HG03108 (cell line): ENCODE measurements around the gene FRAS1.
"Not testable (repeated sequence)": the region's sequence is repeated elsewhere in the genome, so short reads cannot be mapped to it uniquely, and the experiment has no call there.

ENCODE experiments used
- ATAC-seq: cut with Tn5 transposase; IDR thresholded peaks from one replicate; pipeline ENCODE4 v1.9.1; 2021; ENCODE audit warnings: moderate library complexity; ENCODE audit not compliant: unreplicated experiment

Gene FRAS1, protein sequence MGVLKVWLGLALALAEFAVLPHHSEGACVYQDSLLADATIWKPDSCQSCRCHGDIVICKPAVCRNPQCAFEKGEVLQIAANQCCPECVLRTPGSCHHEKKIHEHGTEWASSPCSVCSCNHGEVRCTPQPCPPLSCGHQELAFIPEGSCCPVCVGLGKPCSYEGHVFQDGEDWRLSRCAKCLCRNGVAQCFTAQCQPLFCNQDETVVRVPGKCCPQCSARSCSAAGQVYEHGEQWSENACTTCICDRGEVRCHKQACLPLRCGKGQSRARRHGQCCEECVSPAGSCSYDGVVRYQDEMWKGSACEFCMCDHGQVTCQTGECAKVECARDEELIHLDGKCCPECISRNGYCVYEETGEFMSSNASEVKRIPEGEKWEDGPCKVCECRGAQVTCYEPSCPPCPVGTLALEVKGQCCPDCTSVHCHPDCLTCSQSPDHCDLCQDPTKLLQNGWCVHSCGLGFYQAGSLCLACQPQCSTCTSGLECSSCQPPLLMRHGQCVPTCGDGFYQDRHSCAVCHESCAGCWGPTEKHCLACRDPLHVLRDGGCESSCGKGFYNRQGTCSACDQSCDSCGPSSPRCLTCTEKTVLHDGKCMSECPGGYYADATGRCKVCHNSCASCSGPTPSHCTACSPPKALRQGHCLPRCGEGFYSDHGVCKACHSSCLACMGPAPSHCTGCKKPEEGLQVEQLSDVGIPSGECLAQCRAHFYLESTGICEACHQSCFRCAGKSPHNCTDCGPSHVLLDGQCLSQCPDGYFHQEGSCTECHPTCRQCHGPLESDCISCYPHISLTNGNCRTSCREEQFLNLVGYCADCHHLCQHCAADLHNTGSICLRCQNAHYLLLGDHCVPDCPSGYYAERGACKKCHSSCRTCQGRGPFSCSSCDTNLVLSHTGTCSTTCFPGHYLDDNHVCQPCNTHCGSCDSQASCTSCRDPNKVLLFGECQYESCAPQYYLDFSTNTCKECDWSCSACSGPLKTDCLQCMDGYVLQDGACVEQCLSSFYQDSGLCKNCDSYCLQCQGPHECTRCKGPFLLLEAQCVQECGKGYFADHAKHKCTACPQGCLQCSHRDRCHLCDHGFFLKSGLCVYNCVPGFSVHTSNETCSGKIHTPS (N-terminal part only)

DNA sequence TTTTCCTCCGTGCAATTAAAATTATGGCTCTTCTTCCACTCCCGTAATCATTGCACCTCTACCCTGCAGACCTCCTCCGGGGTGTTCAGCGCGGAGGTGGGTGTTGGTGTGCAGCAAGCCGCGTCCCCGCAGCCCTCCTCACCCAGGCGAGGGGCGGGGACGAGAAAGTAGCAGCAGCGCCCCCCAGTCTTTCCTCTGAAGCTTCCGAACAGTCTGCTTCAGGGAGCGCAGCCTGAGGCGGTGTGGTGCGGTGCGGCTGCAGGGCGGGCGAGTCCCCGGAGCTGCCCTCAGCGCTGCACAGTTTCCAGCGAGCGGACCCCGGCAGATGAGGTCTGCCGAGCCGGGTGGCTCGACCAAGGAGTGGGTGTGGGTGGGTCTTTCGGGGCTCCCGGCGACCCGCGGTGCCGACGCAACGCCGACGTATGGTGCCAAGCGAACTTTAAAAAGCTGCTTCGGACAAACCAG is at the start of gene FRAS1:
FRAS1 (plus strand) TSS at position 189 of the 465 bp plus-strand sequence. CDS start 687 bp downstream, outside the sequence.
- ATAC-seq: no peak

DNA sequence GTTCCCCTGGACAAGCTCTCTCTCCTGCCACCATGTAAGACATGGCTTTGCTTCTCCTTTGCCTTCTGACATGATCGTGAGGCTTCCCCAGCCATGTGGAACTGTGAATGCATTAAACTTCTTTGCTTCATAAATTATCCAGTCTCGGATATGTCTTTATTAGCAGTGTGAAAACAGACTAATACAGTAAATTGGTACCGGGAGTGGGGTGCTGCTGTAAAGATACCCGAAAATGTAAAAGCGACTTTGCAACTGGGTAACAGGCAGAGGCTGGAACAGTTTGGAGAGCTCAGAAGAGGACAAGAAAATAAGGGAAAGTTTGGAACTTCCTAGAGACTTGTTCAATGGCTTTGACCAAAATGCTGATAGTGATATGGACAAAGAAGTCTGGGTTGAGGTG is 46.1 kb upstream of the FRAS1 start:
- ATAC-seq: not testable (repeated sequence)

DNA sequence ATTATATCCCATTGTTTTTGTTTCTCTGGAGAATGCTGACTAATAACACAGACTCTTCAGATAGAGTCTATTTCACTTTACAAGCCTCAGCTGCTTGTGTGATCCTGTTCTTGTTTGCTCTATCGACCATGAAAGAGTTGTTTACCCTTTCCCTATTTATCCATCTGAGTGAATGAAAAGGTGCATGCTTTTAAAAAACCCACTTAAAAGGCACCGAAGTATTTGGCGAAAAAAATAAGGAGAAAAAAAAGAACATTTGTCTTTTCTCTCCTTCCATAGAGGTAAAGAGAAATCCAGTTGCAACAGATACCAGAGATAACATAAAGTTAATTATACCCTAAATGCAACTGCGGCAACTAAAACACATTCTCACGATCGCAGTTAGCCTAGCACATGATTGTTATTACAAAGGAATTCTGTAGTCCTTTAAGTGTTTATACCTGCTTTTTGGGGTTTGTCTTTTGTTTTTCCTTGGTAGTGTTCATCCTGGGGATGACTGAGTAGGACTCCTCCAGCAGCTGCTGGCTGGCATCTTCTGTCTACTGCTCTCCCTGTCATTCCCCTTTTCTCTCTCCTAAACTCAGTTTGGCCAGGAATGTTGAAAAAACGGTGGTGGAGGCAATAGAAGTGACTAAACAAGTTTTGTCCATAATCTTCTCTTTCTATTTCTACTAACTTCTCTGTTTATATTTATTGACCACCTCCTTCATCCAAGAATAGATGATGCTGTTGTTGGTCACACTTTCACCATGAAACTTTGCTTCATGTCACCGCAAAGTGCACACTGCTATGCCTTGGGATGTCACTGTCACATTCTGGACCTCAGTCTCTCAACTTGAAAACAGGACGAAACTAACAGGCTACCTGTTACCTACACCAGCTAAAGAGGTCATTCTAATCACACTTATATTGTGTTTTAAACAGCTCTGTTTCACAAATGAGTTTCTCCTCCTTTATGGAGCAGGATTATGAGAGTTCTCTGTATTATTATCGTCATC is 41.9 kb upstream of the FRAS1 start:
- ATAC-seq: no peak

DNA sequence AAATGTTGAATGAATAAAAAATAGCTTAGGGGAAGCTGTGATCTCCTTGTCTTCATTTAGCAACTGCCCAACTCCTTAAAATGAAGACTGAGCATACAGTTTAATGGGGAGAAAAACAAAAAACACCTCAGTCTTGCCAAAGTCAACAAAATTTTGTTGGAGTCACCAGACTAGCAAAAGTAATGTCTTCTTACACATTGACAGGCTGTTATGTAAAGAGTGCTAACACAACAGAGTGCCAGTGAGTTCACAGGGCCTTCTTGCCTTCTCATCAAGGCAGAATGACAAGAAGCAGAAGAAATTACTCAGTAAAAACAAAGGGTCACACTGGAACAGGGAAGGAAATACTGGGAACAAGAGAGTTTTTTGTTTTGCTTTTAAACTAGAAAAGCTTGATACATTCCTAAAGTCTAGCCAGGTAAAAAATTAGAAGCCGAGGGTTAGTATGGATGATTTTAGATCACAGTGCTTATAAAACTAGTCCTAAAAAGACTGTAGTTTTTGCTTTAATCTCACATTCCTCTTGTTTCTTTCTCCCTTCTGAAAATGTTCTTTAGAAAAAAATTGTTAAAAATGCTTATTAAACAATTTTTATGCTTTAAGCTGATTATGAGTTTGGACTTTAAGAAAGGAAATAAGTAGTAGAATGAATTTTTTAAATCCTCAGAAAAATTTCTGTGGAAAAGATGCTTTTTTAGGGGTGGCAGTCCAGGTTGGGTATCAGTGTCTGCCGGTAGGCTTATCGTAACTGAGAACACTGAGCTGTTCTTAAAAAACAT is 38.7 kb upstream of the FRAS1 start:
- no peak for ATAC-seq

DNA sequence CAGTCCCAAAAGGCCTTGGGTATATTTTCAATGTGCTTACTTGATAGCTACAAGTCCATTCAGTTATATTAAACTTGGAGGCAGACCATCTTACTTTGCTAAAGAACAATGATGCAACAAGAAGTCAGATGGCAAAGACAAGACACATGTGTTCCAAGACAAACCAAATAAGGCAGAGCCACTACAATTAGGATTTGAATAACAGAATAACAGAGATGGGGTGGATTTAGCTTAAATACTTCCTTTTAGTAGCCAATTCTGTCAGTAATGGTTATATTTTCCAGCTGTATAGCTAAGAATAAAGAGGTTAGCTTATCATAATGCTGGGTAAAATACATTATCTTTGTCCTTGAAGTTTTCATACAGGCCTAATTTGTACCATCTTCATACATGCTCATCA is 37.7 kb upstream of the FRAS1 start:
- no peak for ATAC-seq

DNA sequence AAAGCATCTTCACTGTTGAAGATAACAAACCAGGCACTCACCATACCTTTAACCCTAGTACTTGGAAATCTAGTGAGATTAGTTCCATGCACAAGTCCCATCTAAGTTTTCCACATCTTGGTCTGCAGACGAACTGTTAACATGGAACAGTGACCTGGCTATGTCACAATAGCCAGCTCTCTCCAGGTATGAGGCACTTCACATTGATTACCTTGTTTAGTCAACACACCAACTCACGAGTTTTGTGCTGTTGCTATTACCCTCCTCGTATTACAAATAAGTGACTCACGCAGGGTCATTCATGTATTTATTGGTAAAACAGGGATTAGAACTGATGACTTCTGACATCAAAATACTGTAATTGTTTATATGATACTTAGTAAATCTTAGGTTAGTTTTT is 36.4 kb upstream of the FRAS1 start:
- no peak for ATAC-seq

DNA sequence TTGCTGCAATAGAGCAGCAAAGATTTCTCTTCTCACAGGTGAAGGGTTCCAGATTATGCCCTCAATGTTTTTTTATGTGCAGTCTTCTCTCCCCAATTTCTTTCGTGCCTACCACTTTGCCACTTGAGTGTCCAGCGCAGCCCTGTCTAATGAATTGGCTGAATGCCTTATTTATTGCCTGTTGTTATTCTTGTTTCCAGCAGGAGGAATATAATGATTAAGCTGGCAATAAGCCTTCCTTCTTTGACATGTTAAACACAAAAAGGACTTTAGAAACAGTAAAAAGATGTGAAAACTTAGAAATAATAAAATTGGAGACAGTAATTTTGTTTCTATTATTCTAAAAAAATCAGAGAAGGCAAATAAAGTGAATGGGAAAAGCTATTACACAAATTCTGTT is 34.6 kb upstream of the FRAS1 start:
- ATAC-seq: no peak

DNA sequence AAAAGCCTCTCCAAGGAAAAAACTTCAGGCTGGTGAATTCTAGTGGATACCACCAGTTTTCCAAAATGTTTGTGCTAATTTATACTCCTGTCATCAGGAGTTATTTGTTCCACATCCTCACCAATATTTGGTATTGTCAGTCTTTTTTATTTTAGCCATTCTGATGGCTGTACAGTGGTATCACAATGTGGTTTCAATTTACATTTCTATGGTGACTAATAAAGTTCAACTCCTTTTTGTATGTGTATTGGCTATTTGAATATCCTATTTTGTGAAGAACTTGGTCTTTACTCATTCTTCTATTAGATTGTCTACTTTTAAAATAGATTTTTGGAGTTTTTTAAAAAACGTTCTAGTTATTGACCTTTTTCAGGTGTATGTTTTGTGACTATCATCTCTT is 33.0 kb upstream of the FRAS1 start:
- ATAC-seq: no peak

DNA sequence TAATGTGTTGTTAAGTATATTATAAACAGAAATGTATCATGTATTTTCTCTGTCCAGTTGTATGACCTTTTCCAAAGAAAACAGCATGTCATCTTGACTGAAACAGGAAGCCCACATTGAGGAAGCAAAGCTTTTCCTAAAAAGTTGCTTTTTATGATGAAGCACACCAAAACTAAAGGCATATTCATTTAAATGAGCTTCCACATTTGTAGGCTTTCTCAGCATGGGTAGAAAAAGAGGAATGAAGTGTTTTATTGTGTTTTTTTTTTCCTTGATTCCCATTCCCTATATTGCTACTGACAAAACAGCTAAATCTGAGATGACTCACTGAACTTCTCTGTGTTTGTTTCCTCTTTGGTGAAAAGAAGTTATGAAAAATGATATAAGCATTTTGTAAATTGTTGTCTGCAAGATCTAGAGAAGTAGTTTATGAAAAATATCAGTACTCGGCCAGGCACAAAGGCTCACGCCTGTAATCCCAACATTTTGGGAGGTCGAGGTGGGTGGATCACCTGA is 32.5 kb upstream of the FRAS1 start:
- ATAC-seq: no peak

DNA sequence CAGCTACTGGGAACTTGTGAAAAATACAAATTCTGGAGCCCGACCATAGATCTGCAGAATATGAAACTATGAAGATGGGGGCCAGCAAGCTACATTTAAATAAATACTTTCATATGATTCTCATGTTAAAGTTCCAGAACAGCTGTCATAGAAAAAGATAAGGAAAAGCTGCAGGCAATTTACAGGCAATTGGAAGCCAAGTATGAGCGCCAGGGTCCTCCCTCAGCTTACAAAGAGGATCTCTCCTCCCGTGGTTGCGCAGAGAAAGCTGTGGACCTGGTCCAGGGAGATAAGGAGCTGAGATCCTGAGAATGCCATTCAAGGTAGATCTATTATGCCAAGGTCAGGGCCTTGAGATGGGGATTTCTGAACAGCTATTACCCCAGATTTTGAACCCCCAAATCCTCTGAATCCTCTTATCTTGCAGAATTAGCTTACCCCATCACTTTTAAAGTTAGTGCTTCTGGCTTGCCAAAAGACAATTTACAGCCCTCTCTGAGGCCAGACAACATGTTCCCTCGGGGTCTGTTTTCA is 25.6 kb upstream of the FRAS1 start:
- no peak for ATAC-seq

DNA sequence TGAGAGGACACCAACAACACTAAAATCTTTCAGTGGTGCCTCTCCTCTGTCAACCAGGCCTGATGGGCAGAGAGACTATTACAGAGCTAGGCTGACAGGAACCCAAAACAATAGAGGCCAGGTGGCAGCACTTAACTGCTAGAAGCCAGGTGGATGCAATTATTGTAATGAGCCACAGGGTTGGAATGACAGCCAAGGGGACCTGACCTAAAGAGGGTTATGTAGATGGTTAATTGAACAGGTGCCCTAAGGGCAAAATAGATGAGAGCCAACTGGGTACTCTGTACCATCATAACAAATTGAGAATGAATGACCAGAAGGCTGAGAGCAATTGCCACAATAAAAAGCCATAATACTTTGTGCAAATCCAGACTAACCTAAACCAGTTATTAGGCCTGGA is 24.7 kb upstream of the FRAS1 start:
- ATAC-seq: no peak

DNA sequence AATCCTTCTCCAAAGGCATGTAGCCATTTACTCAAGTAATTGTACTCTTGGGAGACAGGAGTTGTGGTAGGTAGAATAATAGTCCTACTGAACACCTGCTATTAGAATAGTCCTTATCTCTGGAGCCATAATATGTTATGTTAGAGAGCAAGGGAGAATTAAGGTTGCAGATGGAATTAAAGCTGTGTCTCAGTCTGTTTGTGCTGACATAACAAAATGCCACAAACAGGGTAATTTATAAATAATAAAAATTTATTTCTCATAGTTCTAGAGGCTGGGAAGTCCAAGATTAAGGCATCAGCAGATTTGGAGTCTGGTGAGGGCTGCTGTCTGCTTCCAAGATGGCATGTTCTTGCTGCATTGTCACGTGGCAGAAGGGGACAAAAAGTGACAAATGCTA is 24.2 kb upstream of the FRAS1 start:
- no peak for ATAC-seq

DNA sequence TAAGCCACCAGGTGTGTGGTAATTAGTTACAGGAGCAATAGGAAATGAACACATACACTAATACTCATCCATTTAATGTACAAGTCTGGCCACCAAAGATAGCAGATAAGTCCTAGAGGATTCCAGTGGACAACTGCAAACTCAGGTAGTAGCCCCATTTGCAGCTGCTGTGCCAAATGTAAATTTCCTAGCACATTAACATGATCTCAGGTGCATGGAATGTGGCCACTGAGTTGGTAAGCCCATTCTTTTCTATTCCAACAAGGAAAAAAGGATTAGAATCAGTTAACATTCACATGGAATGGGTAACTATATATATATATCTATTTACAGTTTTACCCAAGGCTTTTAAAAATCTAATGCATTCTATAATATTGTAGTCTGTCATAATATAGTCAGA is 23.3 kb upstream of the FRAS1 start:
- ATAC-seq: no peak

DNA sequence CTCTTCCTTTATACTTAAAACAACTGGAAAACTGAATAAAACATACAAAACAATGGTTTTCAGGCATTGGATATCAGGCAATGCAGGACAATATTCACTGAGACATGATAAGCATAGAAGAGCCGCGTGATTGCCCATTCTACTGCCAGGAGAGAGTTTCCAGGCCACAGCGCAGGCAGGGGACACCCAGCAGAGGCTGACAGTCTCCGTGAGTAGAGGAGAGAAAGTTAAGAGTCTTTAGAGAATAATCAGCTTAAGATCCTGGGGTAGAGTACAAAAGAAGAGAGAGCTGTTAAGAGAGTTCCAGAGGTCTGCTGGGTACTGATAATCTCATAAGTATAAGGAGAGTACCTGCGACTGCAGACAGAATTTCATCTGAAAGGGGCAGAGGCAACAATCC is 18.4 kb upstream of the FRAS1 start:
- ATAC-seq: no peak

DNA sequence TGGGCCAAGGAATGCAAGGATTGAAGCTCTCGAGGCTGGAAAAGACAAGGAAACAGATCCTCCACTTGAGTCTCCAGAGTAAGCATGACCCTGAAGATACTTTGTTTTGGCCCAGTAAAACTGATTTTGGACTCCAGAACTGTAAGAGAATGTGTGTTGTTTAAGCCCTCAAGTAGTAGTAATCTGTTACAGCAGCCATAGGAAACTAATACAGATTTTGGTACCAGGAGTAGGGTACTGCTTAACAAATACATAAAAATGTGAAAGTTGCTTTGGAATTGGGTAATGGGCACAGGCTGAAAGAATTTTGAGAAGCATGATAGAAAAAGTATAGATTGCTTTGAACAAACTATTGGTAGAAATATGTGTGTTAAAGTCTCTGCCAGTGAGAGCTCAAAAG is 17.4 kb upstream of the FRAS1 start:
- ATAC-seq: no peak

DNA sequence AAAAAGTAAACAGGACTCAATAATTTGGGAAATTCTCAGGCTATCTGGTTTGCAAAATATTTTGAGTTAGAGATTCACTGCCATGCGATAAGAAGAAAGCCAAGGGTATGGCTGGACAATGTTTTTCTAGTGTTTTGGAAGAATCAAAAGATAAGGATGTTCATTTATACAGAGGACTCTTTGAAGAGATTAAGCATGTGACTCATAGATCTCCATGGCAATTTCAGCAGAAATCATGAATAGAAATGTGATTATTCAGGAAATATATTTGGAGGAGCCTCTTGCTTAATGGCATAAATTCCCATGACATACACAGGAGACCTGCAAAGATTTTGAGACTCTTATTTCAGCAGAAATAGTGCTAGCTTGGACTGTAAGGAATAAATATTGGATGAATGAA is 16.7 kb upstream of the FRAS1 start:
- ATAC-seq: no peak

DNA sequence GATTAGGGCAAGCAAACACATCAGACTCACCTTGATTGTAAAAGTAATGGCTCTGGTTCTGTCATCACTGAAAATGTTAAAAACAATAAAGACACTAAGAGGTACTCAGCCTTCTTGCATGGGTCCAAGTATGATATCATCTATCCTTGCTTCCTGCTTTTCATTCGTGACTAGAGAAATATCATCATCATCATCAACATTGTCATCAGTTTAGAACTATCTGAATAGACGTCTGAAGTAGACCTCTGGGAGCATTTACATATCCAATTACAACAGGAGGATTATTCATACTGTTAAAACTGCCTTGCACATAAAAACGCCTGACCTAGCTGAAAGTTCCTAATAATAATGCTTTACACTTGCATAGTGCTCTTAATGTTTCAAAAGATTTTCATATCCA is 9.8 kb upstream of the FRAS1 start:
- ATAC-seq: no peak

DNA sequence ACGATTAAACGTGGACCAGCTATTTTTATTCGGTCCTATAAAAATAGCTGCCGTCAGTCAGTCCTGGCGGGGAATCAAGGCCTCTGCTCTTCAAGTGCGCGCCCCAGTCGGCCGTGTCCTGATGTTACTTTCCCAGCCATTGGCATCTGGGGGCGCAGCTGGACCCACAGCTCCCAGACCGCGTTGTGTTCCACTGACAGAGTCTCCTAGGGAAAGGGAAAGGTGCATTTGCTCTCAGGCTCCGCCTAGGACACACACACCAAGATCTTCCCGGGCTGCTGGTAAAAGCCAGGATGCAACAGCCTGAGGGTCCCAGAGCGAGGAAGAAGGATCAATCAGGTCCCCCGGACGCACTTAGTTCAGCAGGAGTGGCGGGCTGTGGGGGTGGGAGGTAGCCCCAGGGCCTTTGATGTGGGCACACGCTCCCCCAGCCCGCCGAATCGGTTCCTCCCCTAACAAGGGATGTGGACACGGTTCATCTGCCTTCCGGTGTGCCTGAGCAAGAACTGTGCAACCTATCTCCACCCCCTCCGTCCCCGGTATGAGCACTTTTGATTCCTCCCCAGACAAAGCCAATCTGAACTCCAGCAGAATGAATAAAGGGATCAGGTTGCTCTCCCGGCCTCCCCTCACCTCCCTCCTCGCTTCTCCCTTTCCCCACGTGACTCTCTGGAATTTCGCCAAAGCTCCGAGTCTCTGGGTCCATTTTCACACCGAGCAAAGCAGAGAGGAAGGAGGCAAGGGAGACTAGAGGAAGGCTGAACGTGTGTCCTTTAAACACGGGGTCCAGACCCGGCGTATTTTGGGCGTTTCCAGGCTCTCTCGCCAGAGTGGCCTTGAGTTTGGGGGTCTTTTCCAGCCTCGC is 626 bp upstream of the FRAS1 start:
- no peak for ATAC-seq
